Panc1 (cell line): ENCODE measurements around the gene DTNB. TPM values are rescaled to one million over a fixed set of nuclear protein-coding genes. Genes with fewer than 3 reads are reported as not detected.

Experiments used
- ATAC-seq: fragments of 200-7000 bp; cut with Tn5 transposase; 2 replicates; pipeline ENCODE4 v1.9.1; 2020; ENCODE audit warnings: mild to moderate bottlenecking, moderate library complexity
- BruUV-seq: library from RNA; stranded (reverse); fragments of 400-500 nt; replicated peaks from 2 replicates; lab custom pipeline; 2021; lab: Mats Ljungman, UMichigan
- CTCF ChIA-PET: fragments of 300-600 bp; sonication (Branson Sonifier 250); formaldehyde crosslinking; loops from one replicate; lab custom pipeline; 2022; ENCODE audit warnings: antibody characterized with exemption; lab: Charles Lee
- POLR2A ChIA-PET: fragments of 300-600 bp; sonication (Branson Sonifier 250); formaldehyde crosslinking; loops from one replicate; lab custom pipeline; 2022; ENCODE audit warnings: antibody characterized with exemption; lab: Charles Lee
- DNase-seq: peaks from one replicate; pipeline ENCODE4 v3.0.0-alpha.2; 2010; ENCODE audit warnings: low read depth, low spot score
- H3K27ac ChIP-seq: 2 replicates; pipeline ENCODE4 v1.5.1; 2011; ENCODE audit warnings: mild to moderate bottlenecking, low read length, inconsistent platforms
- H3K27me3 ChIP-seq: fragments of 200-500 bp; sonication (Bioruptor generic); 2 replicates; pipeline ENCODE4 v1.6.0; 2014; ENCODE audit warnings: low read length, inconsistent platforms; ENCODE audit not compliant: control insufficient read depth, insufficient read depth
- H3K36me3 ChIP-seq: fragments of 200-500 bp; sonication (Bioruptor generic); 2 replicates; pipeline ENCODE4 v1.5.1; 2014; ENCODE audit warnings: inconsistent platforms, mild to moderate bottlenecking, low read length, moderate library complexity; ENCODE audit not compliant: control insufficient read depth, insufficient read depth
- H3K4me1 ChIP-seq: 2 replicates; pipeline ENCODE4 v1.5.1; 2011; ENCODE audit warnings: inconsistent platforms, mild to moderate bottlenecking, low read length, moderate library complexity; ENCODE audit not compliant: control insufficient read depth, insufficient read depth
- H3K4me3 ChIP-seq, 2 experiments: 2 replicates each; pipeline ENCODE4 v1.5.1; 2011 to 2012; ENCODE audit warnings: low read depth in 2 of 2, low read length in 2 of 2, mild to moderate bottlenecking in 2 of 2, inconsistent platforms in 1 of 2, moderate library complexity in 1 of 2
- H3K9me3 ChIP-seq: fragments of 200-500 bp; sonication (Bioruptor generic); 2 replicates; pipeline ENCODE4 v1.5.1; 2014; ENCODE audit warnings: low read depth, mild to moderate bottlenecking, inconsistent platforms, low read length, moderate library complexity; ENCODE audit not compliant: control insufficient read depth, insufficient read depth
- CTCF ChIP-seq: fragments of 450-650 bp; IDR thresholded peaks from 2 replicates; pipeline ENCODE4 v1.5.1; 2017; ENCODE audit warnings: mild to moderate bottlenecking
- POLR2AphosphoS5 ChIP-seq: IDR thresholded peaks from 2 replicates; pipeline ENCODE4 v1.6.1; 2012; ENCODE audit warnings: mild to moderate bottlenecking, low read depth, low read length, moderate library complexity
- REST ChIP-seq, 2 experiments: IDR thresholded peaks; 2 replicates each; pipeline ENCODE4 v1.6.1; 2011 to 2012; ENCODE audit warnings: low read depth in 2 of 2, control low read depth in 1 of 2, low read length in 1 of 2, mild to moderate bottlenecking in 1 of 2, moderate library complexity in 1 of 2; ENCODE audit not compliant: insufficient read depth in 1 of 2
- SIN3A ChIP-seq: IDR thresholded peaks from 2 replicates; pipeline ENCODE4 v1.6.1; 2012; ENCODE audit warnings: low read depth, mild to moderate bottlenecking, low read length, moderate library complexity, borderline replicate concordance; ENCODE audit not compliant: insufficient read depth
- TCF7L2 ChIP-seq: IDR thresholded peaks from 2 replicates; pipeline ENCODE4 v1.6.1; 2011; ENCODE audit warnings: mild to moderate bottlenecking, low read depth, low read length, inconsistent platforms
- in situ Hi-C: cut with HindIII; loops from 2 replicates; pipeline ENCODE4 v1.10.0; 2016; ENCODE audit warnings: low sequenced_read_pairs, low pct_unique_long_range_greater_than_20kb
- intact Hi-C: fragments of 100-400 bp; cut with micrococcal nuclease; formaldehyde crosslinking; loops from one replicate; pipeline ENCODE4 v1.10.0; 2022; ENCODE audit not compliant: unreplicated experiment
- total RNA-seq: library from RNA; stranded (reverse); gene quantifications from one replicate; pipeline ENCODE4 v1.2.1, GENCODE V29; 2021; ENCODE audit not compliant: unreplicated experiment

Gene DTNB
- total RNA-seq, 1 experiment from 2014 or later = 37.8 TPM

- Histone ChIP-seq H3K9me3 (no peaks in the 10 kb centered on the region), H3K36me3 (no peaks in the 10 kb centered on the region), H3K4me1 (no peaks in the 10 kb centered on the region), H3K27ac (no peak overlapping the region), H3K4me3 (no peak overlapping the region), H3K27me3 (no peaks in the 10 kb centered on the region)
- in situ Hi-C loops (no loop called here), intact Hi-C loops (no loop called here)
- DNase-seq (no peak), ATAC-seq (no peak)
- POLR2A ChIA-PET = no interaction called here
- no TSS peak for BruUV-seq
- peak; percentile 56; the same call in 1 of the 2 replicates for TF ChIP-seq TCF7L2
- no peak for TF ChIP-seq SIN3A
- no peak for TF ChIP-seq POLR2AphosphoS5
- no peak for TF ChIP-seq REST (IDR thresholded peaks at IDR 0.05; ENCODE audit: insufficient read depth in 1 of 2, low read depth in 2 of 2, low read length in 1 of 2)
- TF ChIP-seq CTCF = no peak
- CTCF ChIA-PET = no interaction called here
Observed at GRCh38 chr2:25418944-25419677, 254.3 kb downstream of the DTNB start.

- ChIA-PET CTCF (no interaction called here), POLR2A (no interaction called here)
- DNase-seq (no peak), ATAC-seq (no peak)
- Histone ChIP-seq H3K9me3 (no peaks in the 10 kb centered on the region), H3K36me3 (no peaks in the 10 kb centered on the region), H3K27me3 (no peaks in the 10 kb centered on the region), H3K4me1 (no peaks in the 10 kb centered on the region), H3K27ac (no peak overlapping the region), H3K4me3 (no peak overlapping the region)
- in situ Hi-C loops (no loop called here), intact Hi-C loops (no loop called here)
- TF ChIP-seq REST (IDR thresholded peaks at IDR 0.05; ENCODE audit: insufficient read depth in 1 of 2, low read depth in 2 of 2, low read length in 1 of 2) = no peak
- no peak for TF ChIP-seq SIN3A
- no peak for TF ChIP-seq CTCF
- TF ChIP-seq POLR2AphosphoS5 = no peak
- BruUV-seq = no TSS peak
Observed at GRCh38 chr2:25417715-25418369, 255.5 kb downstream of the DTNB start.
